GM19193 (cell line): ENCODE measurements around the gene SHH.

ENCODE experiments used
- POLR2A ChIP-seq: IDR thresholded peaks from 4 replicates; pipeline ENCODE4 v1.6.1; 2011; ENCODE audit not compliant: insufficient read depth, insufficient read length; ENCODE audit errors: extremely low read depth

Gene SHH

GRCh38 chr7:155847821-155848435 is 35.7 kb upstream of the SHH start:
- TF ChIP-seq POLR2A, result no peak

- TF ChIP-seq POLR2A, result no peak
These were observed 34.7 kb upstream of the SHH start for GRCh38 chr7:155846936-155847335.

GRCh38 chr7:155846156-155846555 is 33.9 kb upstream of the SHH start:
- no peak for TF ChIP-seq POLR2A

- TF ChIP-seq POLR2A, result no peak
These were observed 33.0 kb upstream of the SHH start for GRCh38 chr7:155845226-155845625.

- no peak for TF ChIP-seq POLR2A
These were observed 32.3 kb upstream of the SHH start for GRCh38 chr7:155844526-155844925.

GRCh38 chr7:155844019-155844453 is 31.8 kb upstream of the SHH start:
- no peak for TF ChIP-seq POLR2A

GRCh38 chr7:155843426-155844018 is 31.3 kb upstream of the SHH start:
- TF ChIP-seq POLR2A, result no peak

GRCh38 chr7:155842496-155843265 is 30.4 kb upstream of the SHH start:
- no peak for TF ChIP-seq POLR2A

GRCh38 chr7:155840909-155841308 is 28.6 kb upstream of the SHH start:
- no peak for TF ChIP-seq POLR2A

GRCh38 chr7:155840262-155840885 is 28.1 kb upstream of the SHH start:
- TF ChIP-seq POLR2A, result no peak

- no peak for TF ChIP-seq POLR2A
These were observed 27.2 kb upstream of the SHH start for GRCh38 chr7:155839461-155839860.

GRCh38 chr7:155837126-155837479 is 24.8 kb upstream of the SHH start:
- no peak for TF ChIP-seq POLR2A

GRCh38 chr7:155836216-155837125 is 24.2 kb upstream of the SHH start:
- TF ChIP-seq POLR2A, result no peak

GRCh38 chr7:155835446-155836215 is 23.4 kb upstream of the SHH start:
- no peak for TF ChIP-seq POLR2A
